WTC11 (cell line): ENCODE data around the gene NELFCD. TPM values are rescaled to one million over a fixed set of nuclear protein-coding genes. Genes with fewer than 3 reads are reported as not detected.
"Not testable (repeated sequence)": the region's sequence is repeated elsewhere in the genome, so short reads cannot be mapped to it uniquely, and the experiment has no call there.

Source experiments
- ATAC-seq: fragments of 200-7000 bp; cut with Tn5 transposase; 2 replicates; pipeline ENCODE4 v1.10.0; 2021; ENCODE audit warnings: mild to moderate bottlenecking, moderate library complexity
- CTCF ChIA-PET: fragments of 300-600 bp; sonication (Branson Sonifier 250); formaldehyde crosslinking; loops from one replicate; lab custom pipeline; 2021; ENCODE audit warnings: antibody characterized with exemption; lab: Charles Lee
- POLR2A ChIA-PET: fragments of 350-600 bp; sonication (Branson Sonifier 250); formaldehyde crosslinking; loops from one replicate; lab custom pipeline; 2021; ENCODE audit warnings: antibody characterized with exemption; lab: Charles Lee
- DNase-seq: peaks from one replicate; pipeline ENCODE4 v3.0.0; 2021; ENCODE audit warnings: low spot score
- H3K27ac Mint-ChIP-seq: 2 replicates; pipeline ENCODE4 v1.8.0; 2021; ENCODE audit warnings: mixed read lengths
- H3K27me3 Mint-ChIP-seq: 2 replicates; pipeline ENCODE4 v1.8.0; 2021; ENCODE audit warnings: low read depth, mild to moderate bottlenecking, moderate library complexity, mixed read lengths
- H3K36me3 Mint-ChIP-seq: 2 replicates; pipeline ENCODE4 v1.8.0; 2021; ENCODE audit warnings: mixed read lengths
- H3K4me1 Mint-ChIP-seq: 2 replicates; pipeline ENCODE4 v1.8.0; 2022; ENCODE audit warnings: mixed read lengths
- H3K4me3 Mint-ChIP-seq: 2 replicates; pipeline ENCODE4 v1.8.0; 2021; ENCODE audit warnings: mild to moderate bottlenecking, moderate library complexity, mixed read lengths
- H3K9me3 Mint-ChIP-seq: 2 replicates; pipeline ENCODE4 v1.8.0; 2021; ENCODE audit warnings: mixed read lengths
- GABPB1 ChIP-seq: sonication (generic); formaldehyde crosslinking; IDR thresholded peaks from 2 replicates; pipeline ENCODE4 v1.8.1; 2023; ENCODE audit warnings: mild to moderate bottlenecking, missing genetic modification reagents
- MXD4 ChIP-seq: fragments of 250-450 bp; sonication (Bioruptor Pico); IDR thresholded peaks from 2 replicates; pipeline ENCODE4 v1.8.0; 2021; ENCODE audit warnings: mild to moderate bottlenecking, moderate library complexity, borderline replicate concordance
- PRRX2 ChIP-seq: fragments of 250-450 bp; sonication (Bioruptor Pico); IDR thresholded peaks from 2 replicates; pipeline ENCODE4 v1.8.0; 2021; ENCODE audit warnings: mild to moderate bottlenecking
- total RNA-seq: library from RNA; stranded (reverse); gene quantifications from 3 replicates; pipeline ENCODE4 v1.2.3, GENCODE V29; 2021
- TF ChIP-seq, protein P1 (sequence below): sonication (generic); formaldehyde crosslinking; IDR thresholded peaks from 2 replicates; pipeline ENCODE4 v1.8.1; 2022; ENCODE audit warnings: mild to moderate bottlenecking, moderate library complexity, missing genetic modification reagents
- TF ChIP-seq, protein P2 (sequence below): sonication (generic); formaldehyde crosslinking; IDR thresholded peaks from 2 replicates; pipeline ENCODE4 v1.8.0; 2022; ENCODE audit warnings: mild to moderate bottlenecking, missing genetic modification reagents
- TF ChIP-seq, protein P3 (sequence below): fragments of 250-450 bp; sonication (Bioruptor Pico); conservative IDR thresholded peaks from 2 replicates; pipeline ENCODE4 v1.9.0; 2021; ENCODE audit warnings: mild to moderate bottlenecking
- TF ChIP-seq, protein P4 (sequence below): sonication (generic); formaldehyde crosslinking; IDR thresholded peaks from 2 replicates; pipeline ENCODE4 v1.8.1; 2023; ENCODE audit warnings: mild to moderate bottlenecking, missing genetic modification reagents, borderline replicate concordance
- TF ChIP-seq, protein P5 (sequence below): sonication (generic); formaldehyde crosslinking; IDR thresholded peaks from 2 replicates; pipeline ENCODE4 v1.8.1; 2023; ENCODE audit warnings: mild to moderate bottlenecking, missing genetic modification reagents
- TF ChIP-seq, protein P6 (sequence below): sonication (generic); formaldehyde crosslinking; IDR thresholded peaks from 2 replicates; pipeline ENCODE4 v1.8.1; 2022; ENCODE audit warnings: mild to moderate bottlenecking, missing genetic modification reagents, moderate library complexity, borderline replicate concordance

The NELFCD gene
- total RNA-seq, 1 experiment from 2014 or later, result 66.9 TPM

DNA sequence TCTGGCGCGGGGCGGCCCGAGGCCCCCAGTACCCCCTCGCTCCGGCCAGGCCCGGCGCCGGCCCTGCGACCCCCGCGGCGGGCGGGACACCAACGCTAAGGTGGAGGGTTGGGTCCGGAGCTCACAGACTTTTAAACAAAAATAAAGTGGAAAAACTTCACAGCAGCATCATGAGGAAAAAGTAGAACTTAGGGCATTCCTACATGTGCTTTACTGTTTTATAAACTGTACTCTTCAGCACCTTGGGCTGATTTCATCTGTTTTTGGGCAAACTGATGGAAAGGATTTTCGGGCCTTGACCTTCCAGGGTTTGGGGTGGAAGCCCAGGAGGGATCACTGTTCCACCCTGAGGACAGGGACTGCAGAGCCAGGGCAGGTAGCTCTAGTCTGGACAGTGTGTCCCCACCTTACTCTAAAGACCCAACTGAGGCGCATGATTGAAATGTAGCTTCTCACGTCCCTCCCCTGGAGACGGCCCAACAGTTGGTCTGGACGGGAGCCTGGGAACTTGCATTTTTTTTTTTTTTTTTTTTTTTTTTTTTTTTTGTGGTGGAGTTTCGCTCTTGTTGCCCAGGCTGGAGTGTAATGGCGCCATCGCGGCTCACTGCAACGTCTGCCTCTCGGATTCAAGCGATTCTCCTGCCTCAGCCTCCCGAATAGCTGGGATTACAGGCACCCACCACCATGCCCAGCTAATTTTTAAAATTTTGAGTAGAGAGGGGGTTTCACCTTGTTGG, 740 bp downstream of the NELFCD start (continued):
- TF ChIP-seq, protein P1, sequence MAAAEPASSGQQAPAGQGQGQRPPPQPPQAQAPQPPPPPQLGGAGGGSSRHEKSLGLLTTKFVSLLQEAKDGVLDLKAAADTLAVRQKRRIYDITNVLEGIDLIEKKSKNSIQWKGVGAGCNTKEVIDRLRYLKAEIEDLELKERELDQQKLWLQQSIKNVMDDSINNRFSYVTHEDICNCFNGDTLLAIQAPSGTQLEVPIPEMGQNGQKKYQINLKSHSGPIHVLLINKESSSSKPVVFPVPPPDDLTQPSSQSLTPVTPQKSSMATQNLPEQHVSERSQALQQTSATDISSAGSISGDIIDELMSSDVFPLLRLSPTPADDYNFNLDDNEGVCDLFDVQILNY, result no peak
- TF ChIP-seq, protein P2, sequence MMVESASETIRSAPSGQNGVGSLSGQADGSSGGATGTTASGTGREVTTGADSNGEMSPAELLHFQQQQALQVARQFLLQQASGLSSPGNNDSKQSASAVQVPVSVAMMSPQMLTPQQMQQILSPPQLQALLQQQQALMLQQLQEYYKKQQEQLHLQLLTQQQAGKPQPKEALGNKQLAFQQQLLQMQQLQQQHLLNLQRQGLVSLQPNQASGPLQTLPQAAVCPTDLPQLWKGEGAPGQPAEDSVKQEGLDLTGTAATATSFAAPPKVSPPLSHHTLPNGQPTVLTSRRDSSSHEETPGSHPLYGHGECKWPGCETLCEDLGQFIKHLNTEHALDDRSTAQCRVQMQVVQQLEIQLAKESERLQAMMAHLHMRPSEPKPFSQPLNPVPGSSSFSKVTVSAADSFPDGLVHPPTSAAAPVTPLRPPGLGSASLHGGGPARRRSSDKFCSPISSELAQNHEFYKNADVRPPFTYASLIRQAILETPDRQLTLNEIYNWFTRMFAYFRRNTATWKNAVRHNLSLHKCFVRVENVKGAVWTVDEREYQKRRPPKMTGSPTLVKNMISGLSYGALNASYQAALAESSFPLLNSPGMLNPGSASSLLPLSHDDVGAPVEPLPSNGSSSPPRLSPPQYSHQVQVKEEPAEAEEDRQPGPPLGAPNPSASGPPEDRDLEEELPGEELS, result no peak
- TF ChIP-seq, protein P3, sequence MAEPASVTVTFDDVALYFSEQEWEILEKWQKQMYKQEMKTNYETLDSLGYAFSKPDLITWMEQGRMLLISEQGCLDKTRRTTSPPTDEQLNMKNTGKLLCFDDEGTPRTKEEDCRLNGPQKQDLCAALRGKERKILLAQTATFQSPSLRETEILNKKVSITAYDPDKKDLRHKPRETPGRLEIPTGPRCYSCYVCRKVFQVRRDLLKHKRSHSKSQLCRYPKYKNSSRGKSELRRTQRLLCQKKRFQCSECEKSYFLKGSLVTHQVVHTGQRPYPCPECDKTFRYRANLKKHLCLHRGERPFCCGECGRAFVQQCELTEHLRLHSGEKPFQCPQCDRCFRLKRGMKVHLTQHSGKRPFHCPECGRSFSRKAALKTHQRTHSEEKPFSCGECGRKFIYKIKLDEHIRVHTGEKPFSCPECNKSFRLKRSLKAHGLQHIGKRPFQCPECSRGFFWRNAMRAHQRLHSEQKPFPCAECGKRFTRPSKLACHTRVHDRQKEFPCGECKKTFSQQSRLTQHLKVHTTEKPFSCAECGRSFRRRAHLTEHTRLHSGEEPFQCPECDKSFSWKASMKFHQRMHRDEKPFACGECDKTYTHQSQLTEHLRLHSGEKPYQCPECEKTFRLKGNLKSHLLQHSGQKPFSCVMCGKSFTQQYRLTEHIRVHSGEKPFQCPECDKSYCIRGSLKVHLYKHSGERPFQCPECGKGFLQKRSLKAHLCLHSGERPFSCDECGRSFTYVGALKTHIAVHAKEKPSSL (CRISPR knock-in tag), result no peak
- no peak for TF ChIP-seq GABPB1 (CRISPR knock-in tag)
- TF ChIP-seq, protein P4, sequence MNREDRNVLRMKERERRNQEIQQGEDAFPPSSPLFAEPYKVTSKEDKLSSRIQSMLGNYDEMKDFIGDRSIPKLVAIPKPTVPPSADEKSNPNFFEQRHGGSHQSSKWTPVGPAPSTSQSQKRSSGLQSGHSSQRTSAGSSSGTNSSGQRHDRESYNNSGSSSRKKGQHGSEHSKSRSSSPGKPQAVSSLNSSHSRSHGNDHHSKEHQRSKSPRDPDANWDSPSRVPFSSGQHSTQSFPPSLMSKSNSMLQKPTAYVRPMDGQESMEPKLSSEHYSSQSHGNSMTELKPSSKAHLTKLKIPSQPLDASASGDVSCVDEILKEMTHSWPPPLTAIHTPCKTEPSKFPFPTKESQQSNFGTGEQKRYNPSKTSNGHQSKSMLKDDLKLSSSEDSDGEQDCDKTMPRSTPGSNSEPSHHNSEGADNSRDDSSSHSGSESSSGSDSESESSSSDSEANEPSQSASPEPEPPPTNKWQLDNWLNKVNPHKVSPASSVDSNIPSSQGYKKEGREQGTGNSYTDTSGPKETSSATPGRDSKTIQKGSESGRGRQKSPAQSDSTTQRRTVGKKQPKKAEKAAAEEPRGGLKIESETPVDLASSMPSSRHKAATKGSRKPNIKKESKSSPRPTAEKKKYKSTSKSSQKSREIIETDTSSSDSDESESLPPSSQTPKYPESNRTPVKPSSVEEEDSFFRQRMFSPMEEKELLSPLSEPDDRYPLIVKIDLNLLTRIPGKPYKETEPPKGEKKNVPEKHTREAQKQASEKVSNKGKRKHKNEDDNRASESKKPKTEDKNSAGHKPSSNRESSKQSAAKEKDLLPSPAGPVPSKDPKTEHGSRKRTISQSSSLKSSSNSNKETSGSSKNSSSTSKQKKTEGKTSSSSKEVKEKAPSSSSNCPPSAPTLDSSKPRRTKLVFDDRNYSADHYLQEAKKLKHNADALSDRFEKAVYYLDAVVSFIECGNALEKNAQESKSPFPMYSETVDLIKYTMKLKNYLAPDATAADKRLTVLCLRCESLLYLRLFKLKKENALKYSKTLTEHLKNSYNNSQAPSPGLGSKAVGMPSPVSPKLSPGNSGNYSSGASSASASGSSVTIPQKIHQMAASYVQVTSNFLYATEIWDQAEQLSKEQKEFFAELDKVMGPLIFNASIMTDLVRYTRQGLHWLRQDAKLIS (CRISPR knock-in tag), result no peak
- TF ChIP-seq, protein P5, sequence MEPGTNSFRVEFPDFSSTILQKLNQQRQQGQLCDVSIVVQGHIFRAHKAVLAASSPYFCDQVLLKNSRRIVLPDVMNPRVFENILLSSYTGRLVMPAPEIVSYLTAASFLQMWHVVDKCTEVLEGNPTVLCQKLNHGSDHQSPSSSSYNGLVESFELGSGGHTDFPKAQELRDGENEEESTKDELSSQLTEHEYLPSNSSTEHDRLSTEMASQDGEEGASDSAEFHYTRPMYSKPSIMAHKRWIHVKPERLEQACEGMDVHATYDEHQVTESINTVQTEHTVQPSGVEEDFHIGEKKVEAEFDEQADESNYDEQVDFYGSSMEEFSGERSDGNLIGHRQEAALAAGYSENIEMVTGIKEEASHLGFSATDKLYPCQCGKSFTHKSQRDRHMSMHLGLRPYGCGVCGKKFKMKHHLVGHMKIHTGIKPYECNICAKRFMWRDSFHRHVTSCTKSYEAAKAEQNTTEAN (CRISPR knock-in tag), result no peak

DNA sequence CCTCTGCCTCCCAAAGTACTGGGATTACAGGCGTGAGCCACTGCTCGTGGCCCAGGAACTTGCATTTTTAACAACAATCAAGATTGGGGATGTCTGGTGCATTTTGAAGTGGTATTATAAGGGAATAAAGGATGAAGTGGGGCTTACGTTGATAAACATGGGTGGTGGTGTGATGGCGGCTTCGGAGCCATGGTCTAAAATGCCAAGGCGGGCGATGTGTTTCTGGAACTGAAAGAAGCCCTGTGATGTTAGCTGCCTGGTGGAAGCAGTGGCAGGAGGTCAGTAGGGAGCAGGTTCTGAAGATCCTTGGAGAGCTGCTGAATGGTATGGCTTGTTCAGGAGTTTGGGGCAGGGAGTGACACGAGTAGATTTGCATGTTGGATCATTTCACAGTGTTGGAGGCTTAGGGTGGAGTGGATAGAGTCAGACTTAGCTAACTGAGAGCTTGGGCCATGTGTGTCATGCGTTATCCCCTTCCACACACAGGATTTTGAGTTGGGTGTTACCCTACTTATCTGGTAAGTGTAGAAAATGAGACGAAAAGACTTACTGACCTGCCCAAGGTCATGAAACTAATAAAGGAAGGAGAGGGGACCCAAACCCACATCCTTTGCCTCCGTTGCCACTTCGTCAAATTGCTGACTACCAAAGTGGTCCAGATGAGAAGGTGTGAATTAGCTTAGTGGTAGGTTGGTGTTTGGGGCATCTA, 1.5 kb downstream of the NELFCD start:
- CTCF ChIA-PET, result interaction anchor here (0.7 to 1.3 kb wide), 2 partner anchors 112 to 240 kb away, joined by 4 to 7 read pairs; no protein-coding TSS in a partner anchor
- DNase-seq (no peak), ATAC-seq (no peak)
- peak overlapping the region; percentile 77; the same call in 1 of the 2 replicates for H3K27ac Mint-ChIP-seq
- peaks cover 19% of the 10 kb centered on the region for H3K36me3 Mint-ChIP-seq
- TF ChIP-seq, protein P6, sequence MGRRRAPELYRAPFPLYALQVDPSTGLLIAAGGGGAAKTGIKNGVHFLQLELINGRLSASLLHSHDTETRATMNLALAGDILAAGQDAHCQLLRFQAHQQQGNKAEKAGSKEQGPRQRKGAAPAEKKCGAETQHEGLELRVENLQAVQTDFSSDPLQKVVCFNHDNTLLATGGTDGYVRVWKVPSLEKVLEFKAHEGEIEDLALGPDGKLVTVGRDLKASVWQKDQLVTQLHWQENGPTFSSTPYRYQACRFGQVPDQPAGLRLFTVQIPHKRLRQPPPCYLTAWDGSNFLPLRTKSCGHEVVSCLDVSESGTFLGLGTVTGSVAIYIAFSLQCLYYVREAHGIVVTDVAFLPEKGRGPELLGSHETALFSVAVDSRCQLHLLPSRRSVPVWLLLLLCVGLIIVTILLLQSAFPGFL (CRISPR knock-in tag), result no peak
- no peak for TF ChIP-seq MXD4 (CRISPR knock-in tag)
- TF ChIP-seq PRRX2, result no peak
- no peaks in the 10 kb centered on the region for H3K9me3 Mint-ChIP-seq
- peaks cover 35% of the 10 kb centered on the region for H3K4me1 Mint-ChIP-seq
- no peaks in the 10 kb centered on the region; the same call in 1 of the 2 replicates for H3K27me3 Mint-ChIP-seq
- H3K4me3 Mint-ChIP-seq, result peak overlapping the region; percentile 80
- POLR2A ChIA-PET, result interaction anchor here (0.7 to 1.6 kb wide), 3 partner anchors 11 to 544 kb away, joined by 4 to 6 read pairs (median 5); no protein-coding TSS in a partner anchor

DNA sequence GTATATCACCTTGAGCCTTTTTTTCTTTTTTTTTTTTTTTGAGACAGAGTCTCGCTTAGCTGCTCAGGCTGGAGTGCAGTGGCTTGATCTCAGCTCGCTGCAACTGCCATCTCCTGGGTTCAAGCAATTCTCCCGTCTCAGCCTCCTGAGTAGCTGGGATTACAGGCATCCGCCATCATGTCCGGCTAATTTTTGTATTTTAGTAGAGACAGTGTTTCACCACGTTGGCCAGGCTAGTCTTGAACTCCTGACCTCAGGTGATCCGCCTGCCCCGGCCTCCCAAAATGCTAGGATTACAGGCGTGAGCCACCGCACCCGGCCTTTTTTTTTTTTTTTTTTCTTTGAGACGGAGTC, 2.0 kb downstream of the NELFCD start:
- Mint-ChIP-seq H3K36me3 (peaks cover 25% of the 10 kb centered on the region), H3K4me1 (peaks cover 31% of the 10 kb centered on the region)
- not testable (repeated sequence) for ATAC-seq, H3K27me3 Mint-ChIP-seq, H3K27ac Mint-ChIP-seq, H3K9me3 Mint-ChIP-seq, H3K4me3 Mint-ChIP-seq, DNase-seq
- CTCF ChIA-PET, result interaction anchor here (0.7 kb wide), 1 partner anchor 239 kb away, joined by 4 read pairs; no protein-coding TSS in a partner anchor
- POLR2A ChIA-PET, result interaction anchor here (0.7 to 1.6 kb wide), 4 partner anchors 10 to 543 kb away, joined by 4 to 6 read pairs (median 5); no protein-coding TSS in a partner anchor
